Neural crest cell (in vitro differentiated cells): ENCODE data around the gene ZFAND2B. TPM values are rescaled to one million over a fixed set of nuclear protein-coding genes. Genes with fewer than 3 reads are reported as not detected.

Experiments used
- DNase-seq: peaks from one replicate; pipeline ENCODE4 v3.0.0; 2021; ENCODE audit warnings: low read depth, mixed read lengths, low spot score
- H3K27ac Mint-ChIP-seq: one replicate; pipeline ENCODE4 v1.8.0; 2021; ENCODE audit warnings: mild to moderate bottlenecking, mixed read lengths; ENCODE audit not compliant: unreplicated experiment
- H3K27me3 Mint-ChIP-seq: 2 replicates; pipeline ENCODE4 v1.8.0; 2021; ENCODE audit warnings: low read depth, mild to moderate bottlenecking, mixed read lengths
- H3K36me3 Mint-ChIP-seq: 2 replicates; pipeline ENCODE4 v1.8.0; 2021; ENCODE audit warnings: low read depth, mild to moderate bottlenecking, mixed read lengths
- H3K4me1 Mint-ChIP-seq: 2 replicates; pipeline ENCODE4 v1.8.0; 2021; ENCODE audit warnings: mixed read lengths
- H3K4me3 Mint-ChIP-seq: one replicate; pipeline ENCODE4 v1.8.0; 2021; ENCODE audit warnings: mild to moderate bottlenecking, mixed read lengths
- H3K9me3 Mint-ChIP-seq: 2 replicates; pipeline ENCODE4 v1.8.0; 2021; ENCODE audit warnings: mixed read lengths
- total RNA-seq: library from RNA; stranded (reverse); gene quantifications from 2 replicates; pipeline ENCODE4 v1.2.1, GENCODE V29; 2021
- TF ChIP-seq, protein P1 (sequence below): fragments of 200-600 bp; sonication (generic); conservative IDR thresholded peaks from 2 replicates; pipeline ENCODE4 v1.5.0; 2021; ENCODE audit warnings: antibody characterized with exemption, mild to moderate bottlenecking

The ZFAND2B gene
- total RNA-seq, 1 donor from 2014 or later = 30.1 TPM

GRCh38 chr2:219230059-219230540 lies 23.5 kb downstream of the ZFAND2B start:
- no peaks in the 10 kb centered on the region for H3K9me3 Mint-ChIP-seq
- TF ChIP-seq, protein P1, sequence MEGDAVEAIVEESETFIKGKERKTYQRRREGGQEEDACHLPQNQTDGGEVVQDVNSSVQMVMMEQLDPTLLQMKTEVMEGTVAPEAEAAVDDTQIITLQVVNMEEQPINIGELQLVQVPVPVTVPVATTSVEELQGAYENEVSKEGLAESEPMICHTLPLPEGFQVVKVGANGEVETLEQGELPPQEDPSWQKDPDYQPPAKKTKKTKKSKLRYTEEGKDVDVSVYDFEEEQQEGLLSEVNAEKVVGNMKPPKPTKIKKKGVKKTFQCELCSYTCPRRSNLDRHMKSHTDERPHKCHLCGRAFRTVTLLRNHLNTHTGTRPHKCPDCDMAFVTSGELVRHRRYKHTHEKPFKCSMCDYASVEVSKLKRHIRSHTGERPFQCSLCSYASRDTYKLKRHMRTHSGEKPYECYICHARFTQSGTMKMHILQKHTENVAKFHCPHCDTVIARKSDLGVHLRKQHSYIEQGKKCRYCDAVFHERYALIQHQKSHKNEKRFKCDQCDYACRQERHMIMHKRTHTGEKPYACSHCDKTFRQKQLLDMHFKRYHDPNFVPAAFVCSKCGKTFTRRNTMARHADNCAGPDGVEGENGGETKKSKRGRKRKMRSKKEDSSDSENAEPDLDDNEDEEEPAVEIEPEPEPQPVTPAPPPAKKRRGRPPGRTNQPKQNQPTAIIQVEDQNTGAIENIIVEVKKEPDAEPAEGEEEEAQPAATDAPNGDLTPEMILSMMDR = no peak
- peak overlapping the region; percentile 93 for H3K27ac Mint-ChIP-seq
- H3K36me3 Mint-ChIP-seq = no peaks in the 10 kb centered on the region
- no peak for DNase-seq
- peaks cover 22% of the 10 kb centered on the region for H3K4me1 Mint-ChIP-seq
- H3K27me3 Mint-ChIP-seq = no peaks in the 10 kb centered on the region
- H3K4me3 Mint-ChIP-seq = peak overlapping the region; percentile 100

- Mint-ChIP-seq H3K27ac (no peak overlapping the region), H3K9me3 (no peaks in the 10 kb centered on the region), H3K4me3 (no peak overlapping the region), H3K4me1 (peaks cover 13% of the 10 kb centered on the region), H3K36me3 (no peaks in the 10 kb centered on the region), H3K27me3 (no peaks in the 10 kb centered on the region)
- no peak for DNase-seq
- TF ChIP-seq, protein P1 = no peak
Observed at GRCh38 chr2:219234331-219234730, 27.7 kb downstream of the ZFAND2B start.

GRCh38 chr2:219243291-219243761 lies 36.7 kb downstream of the ZFAND2B start:
- Mint-ChIP-seq H3K4me1 (peaks cover 10% of the 10 kb centered on the region), H3K36me3 (no peaks in the 10 kb centered on the region), H3K4me3 (peak overlapping the region; percentile 84), H3K27me3 (no peaks in the 10 kb centered on the region), H3K27ac (no peak overlapping the region), H3K9me3 (no peaks in the 10 kb centered on the region)
- no peak for DNase-seq
- TF ChIP-seq, protein P1 = no peak

DNA sequence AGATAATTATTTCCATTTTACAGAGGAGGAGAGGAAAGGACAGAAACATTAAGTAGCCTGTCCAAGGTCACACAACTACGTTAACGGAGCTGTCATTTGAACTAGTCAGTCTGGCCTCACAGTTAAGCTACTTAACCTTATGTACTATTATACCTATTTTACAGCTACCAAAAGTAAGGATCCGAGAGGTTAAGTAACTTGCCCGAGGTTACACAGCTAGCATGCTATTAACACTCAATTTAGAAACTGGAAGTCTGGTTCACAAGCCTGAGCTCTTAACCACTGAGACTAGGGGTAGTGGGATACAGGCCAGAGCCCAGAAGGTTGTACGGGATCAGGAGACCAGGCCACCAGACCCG lies 38.2 kb downstream of the ZFAND2B start:
- peak overlapping the region; percentile 96 for H3K27ac Mint-ChIP-seq
- DNase-seq = no peak
- TF ChIP-seq, protein P1 = no peak
- peaks cover 10% of the 10 kb centered on the region for H3K4me1 Mint-ChIP-seq
- no peaks in the 10 kb centered on the region for H3K9me3 Mint-ChIP-seq
- H3K4me3 Mint-ChIP-seq = peak overlapping the region; percentile 94
- H3K27me3 Mint-ChIP-seq = peaks cover 6% of the 10 kb centered on the region
- H3K36me3 Mint-ChIP-seq = no peaks in the 10 kb centered on the region

DNA sequence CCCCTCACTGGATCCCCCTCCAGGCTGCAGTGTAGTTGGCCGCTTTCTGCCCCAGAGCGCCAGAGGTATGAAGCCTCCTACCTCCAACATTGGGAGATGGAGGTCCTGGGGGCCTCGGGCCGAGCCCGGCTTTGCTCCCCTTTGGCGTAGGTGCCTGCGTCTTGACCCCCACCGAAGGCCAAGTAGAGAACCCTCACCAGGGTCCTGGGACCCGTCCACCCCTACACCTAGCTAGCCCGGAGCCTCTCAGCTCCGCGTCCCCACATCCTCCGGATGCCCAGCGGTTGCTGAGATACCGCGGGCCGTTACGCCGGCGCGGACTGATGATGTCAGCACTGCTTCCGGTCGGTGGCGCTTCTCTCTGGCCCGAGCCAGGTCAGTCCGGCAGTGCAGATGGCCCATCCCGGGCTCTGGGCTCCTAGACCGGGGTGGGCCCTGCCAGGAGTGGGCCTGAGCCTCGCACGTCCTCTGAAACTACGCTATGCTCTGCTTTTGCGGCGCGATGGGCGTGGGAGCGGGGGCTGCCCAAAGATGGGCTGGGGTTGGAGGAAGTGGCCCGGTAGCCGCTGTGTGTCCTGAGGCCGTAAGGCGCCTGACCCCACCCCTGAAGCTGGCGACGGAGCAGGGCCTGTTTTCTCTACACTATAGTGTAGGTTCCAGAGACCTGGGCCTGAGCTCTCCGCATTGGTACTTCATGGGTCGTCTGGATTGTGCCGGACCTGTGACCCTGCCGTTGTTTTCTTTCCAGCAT lies 38.7 kb downstream of the ZFAND2B start, which contains the start of the genes GLB1L and STK16:
Gene GLB1L (minus strand): TSS at position 297 of the 751 bp plus-strand sequence. CDS start 1,871 bp downstream, outside the sequence.
Gene STK16 (plus strand): TSS at position 332 of the 751 bp plus-strand sequence. CDS start 521 bp downstream, outside the sequence.
- peaks cover 10% of the 10 kb centered on the region for H3K4me1 Mint-ChIP-seq
- H3K27me3 Mint-ChIP-seq = peaks cover 11% of the 10 kb centered on the region
- TF ChIP-seq, protein P1 = no peak
- peak within 1 kb of the TSS; percentile 96 for H3K27ac Mint-ChIP-seq
- no peaks in the 10 kb centered on the region for H3K36me3 Mint-ChIP-seq
- peak; percentile 91 for DNase-seq
- H3K9me3 Mint-ChIP-seq = no peaks in the 10 kb centered on the region
- H3K4me3 Mint-ChIP-seq = peak within 1 kb of the TSS; percentile 94
